Gastroesophageal sphincter (tissue), 4 donors: Measurements from ENCODE around the gene MOK. TPM values are rescaled to one million over a fixed set of nuclear protein-coding genes. Genes with fewer than 3 reads are reported as not detected.

Experiments used
- ATAC-seq: fragments of 150-250 bp; one replicate; pipeline ENCODE4 v1.9.1; 2016; ENCODE audit warnings: mild to moderate bottlenecking, moderate library complexity
- H3K27ac ChIP-seq, 4 donors: fragments of 200-600 bp; sonication (generic) in 3 of 4; 1 replicate in 3 of 4; 2 replicates in 1 of 4; pipeline ENCODE4 v1.5.1; 2016 to 2019
- H3K27me3 ChIP-seq: fragments of 200-600 bp; sonication (generic); one replicate; pipeline ENCODE4 v1.5.1; 2019
- H3K36me3 ChIP-seq, 2 donors: fragments of 200-600 bp; sonication (generic); one replicate each; pipeline ENCODE4 v1.5.1; 2019; ENCODE audit warnings: control low read depth in 1 of 2
- H3K4me1 ChIP-seq, 3 donors: fragments of 200-600 bp; sonication (generic); 1 replicate in 2 of 3; 2 replicates in 1 of 3; pipeline ENCODE4 v1.5.1; 2016 to 2019; ENCODE audit warnings: control low read depth in 2 of 3
- H3K4me3 ChIP-seq, 2 donors: fragments of 200-600 bp; sonication (generic); one replicate each; pipeline ENCODE4 v1.5.1; 2019; ENCODE audit warnings: mild to moderate bottlenecking in 1 of 2, moderate library complexity in 1 of 2
- H3K9me3 ChIP-seq, 3 donors: fragments of 200-600 bp; sonication (generic); one replicate each; pipeline ENCODE4 v1.5.1; 2017 to 2019; ENCODE audit warnings: control low read depth in 2 of 3
- EP300 ChIP-seq: sonication (generic); formaldehyde crosslinking; IDR thresholded peaks from one replicate; pipeline ENCODE4 v1.6.1; 2017; ENCODE audit warnings: antibody characterized with exemption, mild to moderate bottlenecking
- POLR2A ChIP-seq, 2 donors: fragments of 450-650 bp; IDR thresholded peaks; one replicate each; pipeline ENCODE4 v1.6.1; 2017; ENCODE audit warnings: antibody characterized with exemption in 2 of 2, mild to moderate bottlenecking in 2 of 2, moderate library complexity in 1 of 2
- POLR2AphosphoS5 ChIP-seq: sonication (generic); formaldehyde crosslinking; IDR thresholded peaks from one replicate; pipeline ENCODE4 v1.6.1; 2017; ENCODE audit warnings: antibody characterized with exemption
- WGBS, 2 donors: methylation state at CpG; one replicate each; pipeline ENCODE4 v1.1.5; 2018; ENCODE audit warnings: low coverage in 1 of 2; 5-methylcytosine and 5-hydroxymethylcytosine counted together
- total RNA-seq, 4 donors: library from RNA; depleted of rRNA; stranded (reverse); fragments of >200 nt; gene quantifications; one replicate each; pipeline ENCODE4 v1.1.0, GENCODE V29; 2016
- TF ChIP-seq, protein P1 (sequence below), 4 experiments: fragments of 200-600 bp in 2 of 4; fragments of 450-650 bp in 2 of 4; sonication (generic) in 1 of 4; IDR thresholded peaks; one replicate each; pipeline ENCODE4 v1.5.1; 2017 to 2019; ENCODE audit warnings: antibody characterized with exemption in 4 of 4, mild to moderate bottlenecking in 2 of 4, moderate library complexity in 2 of 4

MOK gene
- total RNA-seq, 4 donors from 2014 or later, result 10.6 to 15.4 (median 10.7) TPM

DNA sequence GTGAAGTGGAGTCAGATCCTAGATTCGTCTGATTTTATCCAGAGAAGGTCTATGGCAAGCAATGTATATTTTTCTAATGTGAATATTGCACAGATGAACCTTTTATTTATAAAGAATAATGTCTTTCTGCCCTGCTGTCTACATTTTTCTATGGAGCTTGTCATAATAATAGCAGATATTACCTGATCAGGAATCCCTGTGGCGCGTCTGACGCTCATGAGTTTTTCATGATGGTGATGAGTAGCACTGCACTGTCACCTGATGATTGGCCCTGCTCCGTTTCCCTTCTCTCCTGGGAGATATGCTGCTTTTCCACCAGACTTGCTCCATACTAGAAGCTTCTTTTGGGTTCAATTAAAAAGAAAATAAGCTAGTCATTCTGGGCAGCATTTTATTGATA lies 37.3 kb upstream of the MOK start:
- H3K4me3 ChIP-seq, result no peak overlapping the region
- no peaks in the 10 kb centered on the region for H3K9me3 ChIP-seq
- peaks cover 0 to 100% of the 10 kb centered on the region in 2 donors for H3K36me3 ChIP-seq
- no peak overlapping the region for H3K27ac ChIP-seq
- no peaks in the 10 kb centered on the region for H3K27me3 ChIP-seq
- WGBS, 2 donors, result 67 to 82% methylated on average over 5 of the region's 5 CpGs
- no peaks in the 10 kb centered on the region for H3K4me1 ChIP-seq
- ATAC-seq, result no peak
- TF ChIP-seq, protein P1, sequence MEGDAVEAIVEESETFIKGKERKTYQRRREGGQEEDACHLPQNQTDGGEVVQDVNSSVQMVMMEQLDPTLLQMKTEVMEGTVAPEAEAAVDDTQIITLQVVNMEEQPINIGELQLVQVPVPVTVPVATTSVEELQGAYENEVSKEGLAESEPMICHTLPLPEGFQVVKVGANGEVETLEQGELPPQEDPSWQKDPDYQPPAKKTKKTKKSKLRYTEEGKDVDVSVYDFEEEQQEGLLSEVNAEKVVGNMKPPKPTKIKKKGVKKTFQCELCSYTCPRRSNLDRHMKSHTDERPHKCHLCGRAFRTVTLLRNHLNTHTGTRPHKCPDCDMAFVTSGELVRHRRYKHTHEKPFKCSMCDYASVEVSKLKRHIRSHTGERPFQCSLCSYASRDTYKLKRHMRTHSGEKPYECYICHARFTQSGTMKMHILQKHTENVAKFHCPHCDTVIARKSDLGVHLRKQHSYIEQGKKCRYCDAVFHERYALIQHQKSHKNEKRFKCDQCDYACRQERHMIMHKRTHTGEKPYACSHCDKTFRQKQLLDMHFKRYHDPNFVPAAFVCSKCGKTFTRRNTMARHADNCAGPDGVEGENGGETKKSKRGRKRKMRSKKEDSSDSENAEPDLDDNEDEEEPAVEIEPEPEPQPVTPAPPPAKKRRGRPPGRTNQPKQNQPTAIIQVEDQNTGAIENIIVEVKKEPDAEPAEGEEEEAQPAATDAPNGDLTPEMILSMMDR (IDR thresholded peaks at IDR 0.05), result no peak
- TF ChIP-seq EP300, result no peak
- no peak for TF ChIP-seq POLR2AphosphoS5
- TF ChIP-seq POLR2A (IDR thresholded peaks at IDR 0.05), result no peak

DNA sequence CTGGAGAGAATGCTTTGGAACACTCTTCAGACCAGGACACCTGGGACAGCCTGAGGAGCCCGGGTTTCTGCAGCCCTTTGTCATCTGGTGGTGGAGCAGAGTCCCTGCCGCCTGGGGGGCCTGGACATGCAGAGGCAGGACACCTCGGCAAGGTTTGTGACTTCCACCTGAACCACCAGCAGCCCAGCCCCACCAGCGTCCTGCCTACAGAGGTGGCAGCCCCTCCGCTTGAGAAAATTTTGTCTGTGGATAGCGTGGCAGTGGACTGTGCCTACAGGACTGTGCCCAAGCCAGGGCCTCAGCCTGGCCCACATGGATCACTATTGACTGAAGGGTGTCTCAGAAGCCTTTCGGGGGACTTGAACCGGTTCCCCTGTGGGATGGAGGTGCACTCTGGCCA lies 36.6 kb upstream of the MOK start:
- no peak for ATAC-seq
- TF ChIP-seq POLR2AphosphoS5 (no peak), EP300 (no peak), POLR2A (IDR thresholded peaks at IDR 0.05) (no peak)
- TF ChIP-seq, protein P1 (IDR thresholded peaks at IDR 0.05), result no peak
- Histone ChIP-seq H3K4me1 (no peaks in the 10 kb centered on the region), H3K4me3 (no peak overlapping the region), H3K27ac (no peak overlapping the region), H3K36me3 (peaks cover 0 to 100% of the 10 kb centered on the region in 2 donors), H3K27me3 (no peaks in the 10 kb centered on the region), H3K9me3 (no peaks in the 10 kb centered on the region)
- WGBS, 2 donors, result no CpG with 5 or more reads among the region's 8 CpGs

DNA sequence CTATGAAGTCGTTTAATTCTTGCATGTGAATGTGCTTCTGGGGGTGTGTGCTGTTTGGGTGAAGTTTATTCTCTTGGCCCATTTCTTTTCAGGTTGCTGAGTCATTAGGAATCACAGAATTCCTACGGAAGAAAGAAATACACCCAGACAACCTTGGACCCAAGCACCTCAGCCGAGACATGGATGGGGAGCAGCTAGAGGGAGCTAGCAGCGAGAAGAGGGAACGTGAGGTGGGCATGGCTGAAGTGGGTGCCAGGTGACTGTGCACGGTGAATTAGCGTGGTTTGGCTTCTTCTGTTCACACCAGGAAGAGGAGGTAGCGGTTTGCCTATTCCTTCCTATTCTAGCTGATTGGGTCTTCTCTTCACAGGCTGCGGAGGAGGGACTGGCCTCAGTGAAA lies 33.8 kb upstream of the MOK start:
- Histone ChIP-seq H3K36me3 (peaks cover 0 to 100% of the 10 kb centered on the region in 2 donors), H3K27me3 (no peaks in the 10 kb centered on the region), H3K27ac (no peak overlapping the region), H3K4me1 (no peaks in the 10 kb centered on the region), H3K4me3 (no peak overlapping the region), H3K9me3 (no peaks in the 10 kb centered on the region)
- WGBS, 2 donors, result 80 to 87% methylated on average over 3 to 5 of the region's 9 CpGs
- no peak for ATAC-seq
- TF ChIP-seq, protein P1 (IDR thresholded peaks at IDR 0.05), result no peak
- no peak for TF ChIP-seq EP300

DNA sequence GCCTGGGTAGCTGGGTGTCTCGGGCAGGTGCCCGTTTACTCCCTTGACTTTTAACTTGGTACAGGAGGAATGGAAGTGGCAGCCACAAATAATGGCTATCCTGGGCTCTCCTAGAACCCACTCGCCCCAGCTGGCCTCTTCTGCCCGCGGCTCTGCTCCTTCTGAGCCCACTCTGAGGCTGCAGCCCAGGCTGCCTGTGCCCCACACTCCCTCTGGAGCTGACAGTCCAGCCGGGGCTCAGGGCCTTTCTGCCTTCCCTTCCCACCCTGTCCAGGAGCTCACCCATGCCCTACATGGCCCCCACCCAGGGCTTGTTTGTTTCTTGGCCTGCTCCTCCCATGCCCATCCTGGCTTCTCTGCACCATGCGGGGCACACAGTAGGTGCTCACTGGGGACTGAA lies 30.2 kb upstream of the MOK start:
- Histone ChIP-seq H3K27me3 (no peaks in the 10 kb centered on the region), H3K4me3 (no peak overlapping the region), H3K9me3 (no peaks in the 10 kb centered on the region), H3K36me3 (peaks cover 0 to 93% of the 10 kb centered on the region in 2 donors), H3K27ac (no peak overlapping the region), H3K4me1 (no peaks in the 10 kb centered on the region)
- ATAC-seq, result no peak
- WGBS, 2 donors, result 85 to 100% methylated on average over 1 to 5 of the region's 7 CpGs
- TF ChIP-seq POLR2A (IDR thresholded peaks at IDR 0.05) (no peak), EP300 (no peak), POLR2AphosphoS5 (no peak)
- TF ChIP-seq, protein P1 (IDR thresholded peaks at IDR 0.05), result no peak

DNA sequence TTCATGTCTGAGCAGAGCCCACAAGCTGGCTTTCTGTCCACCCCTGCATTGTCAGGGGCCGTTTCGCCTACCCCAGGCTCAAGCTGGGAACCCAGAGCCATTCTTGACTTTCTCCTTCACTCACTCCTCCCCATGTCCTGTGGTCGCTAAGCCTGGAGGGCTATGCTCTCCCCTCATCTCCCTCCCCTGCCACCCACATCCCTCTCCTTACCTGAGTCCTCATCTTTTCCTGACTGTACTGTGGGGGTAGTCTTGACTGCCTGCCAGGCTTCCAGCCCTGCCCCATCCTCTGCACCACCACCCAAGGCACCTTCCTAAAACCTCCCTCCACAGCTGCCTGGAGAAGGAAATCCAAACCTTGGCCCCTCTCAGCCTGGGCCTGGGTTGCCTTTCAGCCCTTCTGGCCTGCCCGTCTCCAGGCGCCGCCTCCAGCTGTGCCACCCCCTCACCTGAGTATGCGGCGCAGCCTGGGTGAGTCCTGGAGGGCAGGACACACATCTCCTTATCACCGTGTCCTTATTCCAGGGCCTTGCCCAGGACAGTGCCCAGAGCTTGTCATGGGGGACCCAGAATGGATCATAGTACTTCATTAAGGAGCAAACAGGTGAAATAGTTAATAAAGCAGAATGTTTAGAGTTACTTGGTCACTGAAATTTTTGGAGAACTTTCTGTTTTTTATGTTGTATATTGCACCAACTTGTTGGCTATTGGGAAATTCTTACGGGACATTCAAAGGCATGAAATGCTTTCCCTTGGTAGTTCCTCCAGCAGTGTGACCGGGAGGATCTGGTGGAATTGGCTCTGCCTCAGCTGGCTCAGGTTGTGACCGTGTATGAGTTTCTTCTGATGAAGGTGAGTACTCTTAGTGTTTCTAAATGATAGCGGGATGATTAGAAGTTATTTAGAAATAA lies 29.1 kb upstream of the MOK start:
- no peaks in the 10 kb centered on the region for H3K27me3 ChIP-seq
- WGBS, 2 donors, result 85 to 94% methylated on average over 6 to 7 of the region's 13 CpGs
- H3K4me3 ChIP-seq, result no peak overlapping the region
- no peaks in the 10 kb centered on the region for H3K9me3 ChIP-seq
- H3K36me3 ChIP-seq, result peaks cover 0 to 82% of the 10 kb centered on the region in 2 donors
- TF ChIP-seq POLR2AphosphoS5, result no peak
- TF ChIP-seq POLR2A (IDR thresholded peaks at IDR 0.05), result no peak
- TF ChIP-seq EP300, result no peak
- TF ChIP-seq, protein P1 (IDR thresholded peaks at IDR 0.05), result no peak
- no peak overlapping the region for H3K27ac ChIP-seq
- no peak for ATAC-seq
- H3K4me1 ChIP-seq, result no peaks in the 10 kb centered on the region
